IMR-90 (cell line): ENCODE results near the gene DEFB123. TPM values are rescaled to one million over a fixed set of nuclear protein-coding genes. Genes with fewer than 3 reads are reported as not detected.

Experiments used
- ATAC-seq: fragments of 200-7000 bp; cut with Tn5 transposase; 2 replicates; pipeline ENCODE4 v1.9.1; 2020; ENCODE audit warnings: low read depth, mild to moderate bottlenecking, moderate library complexity
- BruUV-seq: library from RNA; stranded (reverse); fragments of 400-500 nt; replicated peaks from 2 replicates; lab custom pipeline; 2021; lab: Mats Ljungman, UMichigan
- CTCF ChIA-PET: fragments of 300-600 bp; formaldehyde crosslinking; extraction: SDS; loops from one replicate; lab custom pipeline; 2021; ENCODE audit warnings: antibody characterized with exemption; lab: Yijun Ruan, JAX
- POLR2A ChIA-PET: fragments of 300-600 bp; sonication (Branson Sonifier 250); formaldehyde crosslinking; loops from one replicate; lab custom pipeline; 2022; ENCODE audit warnings: antibody characterized with exemption; ENCODE audit not compliant: unreplicated experiment; lab: Charles Lee
- DNase-seq: peaks from one replicate; pipeline ENCODE4 v3.0.0; 2013
- H2AFZ ChIP-seq: replicated peaks from 2 replicates; pipeline ENCODE3; 2013; ENCODE audit warnings: low read length, mild to moderate bottlenecking; ENCODE audit not compliant: poor library complexity
- H2AK5ac ChIP-seq: 2 replicates; pipeline ENCODE4 v1.6.1; 2013; ENCODE audit warnings: low read depth, low read length, inconsistent platforms
- H2AK9ac ChIP-seq: replicated peaks from 2 replicates; pipeline ENCODE3; 2013; ENCODE audit warnings: mild to moderate bottlenecking, low read depth, low read length, moderate library complexity; ENCODE audit not compliant: poor library complexity
- H2BK120ac ChIP-seq: 2 replicates; pipeline ENCODE4 v1.6.1; 2013; ENCODE audit warnings: low read depth, low read length, inconsistent platforms
- H2BK15ac ChIP-seq: 3 replicates; pipeline ENCODE4 v1.6.1; 2013; ENCODE audit warnings: low read depth, low read length, inconsistent platforms
- H2BK20ac ChIP-seq: 2 replicates; pipeline ENCODE4 v1.6.1; 2013; ENCODE audit warnings: low read depth, mild to moderate bottlenecking, inconsistent platforms, low read length, moderate library complexity
- H2BK5ac ChIP-seq: 2 replicates; pipeline ENCODE4 v1.6.1; 2013; ENCODE audit warnings: mild to moderate bottlenecking, low read depth, low read length, inconsistent platforms; ENCODE audit not compliant: poor library complexity, severe bottlenecking
- H3K14ac ChIP-seq: replicated peaks from 2 replicates; pipeline ENCODE4 v1.6.1; 2013; ENCODE audit warnings: low read depth, low read length, inconsistent platforms
- H3K18ac ChIP-seq: 2 replicates; pipeline ENCODE4 v1.6.1; 2013; ENCODE audit warnings: low read depth, low read length, control low read depth
- H3K23ac ChIP-seq: 2 replicates; pipeline ENCODE4 v1.6.1; 2013; ENCODE audit warnings: low read depth, low read length, inconsistent platforms
- H3K27ac ChIP-seq: 2 replicates; pipeline ENCODE4 v1.5.1; 2013; ENCODE audit warnings: mild to moderate bottlenecking, control low read depth, low read length; ENCODE audit not compliant: insufficient read depth
- H3K27me3 ChIP-seq: 2 replicates; pipeline ENCODE4 v1.6.1; 2013; ENCODE audit warnings: low read length; ENCODE audit not compliant: control insufficient read depth, insufficient read depth
- H3K36me3 ChIP-seq: 2 replicates; pipeline ENCODE4 v1.6.1; 2013; ENCODE audit warnings: low read length, mixed read lengths; ENCODE audit not compliant: control insufficient read depth, insufficient read depth
- H3K4ac ChIP-seq: 2 replicates; pipeline ENCODE4 v1.6.1; 2013; ENCODE audit warnings: low read depth, low read length, inconsistent platforms
- H3K4me1 ChIP-seq: 2 replicates; pipeline ENCODE4 v1.6.1; 2013; ENCODE audit warnings: low read length, mixed read lengths; ENCODE audit not compliant: control insufficient read depth, insufficient read depth
- H3K4me2 ChIP-seq: 2 replicates; pipeline ENCODE4 v1.6.1; 2013; ENCODE audit warnings: low read depth, mild to moderate bottlenecking, control low read depth, low read length, moderate library complexity
- H3K4me3 ChIP-seq: 2 replicates; pipeline ENCODE4 v1.5.1; 2013; ENCODE audit warnings: low read depth, mild to moderate bottlenecking, control low read depth, low read length, moderate library complexity; ENCODE audit not compliant: insufficient read depth
- H3K56ac ChIP-seq: 2 replicates; pipeline ENCODE4 v1.6.1; 2013; ENCODE audit warnings: low read length, inconsistent platforms; ENCODE audit not compliant: insufficient read depth; ENCODE audit errors: extremely low read depth
- H3K79me1 ChIP-seq, 2 experiments: 2 replicates each; pipeline ENCODE4 v1.6.1; 2013; ENCODE audit warnings: low read length in 2 of 2, inconsistent platforms in 1 of 2, low read depth in 1 of 2
- H3K9ac ChIP-seq: 2 replicates; pipeline ENCODE4 v1.6.1; 2013; ENCODE audit warnings: low read depth, low read length, control low read depth
- H3K9me1 ChIP-seq: 2 replicates; pipeline ENCODE4 v1.6.1; 2013; ENCODE audit warnings: low read length, inconsistent platforms; ENCODE audit not compliant: insufficient read depth
- H3K9me3 ChIP-seq: 2 replicates; pipeline ENCODE4 v1.6.1; 2013; ENCODE audit warnings: low read length; ENCODE audit not compliant: control insufficient read depth, insufficient read depth
- H4K20me1 ChIP-seq: 2 replicates; pipeline ENCODE4 v1.6.1; 2013; ENCODE audit warnings: low read length, inconsistent platforms; ENCODE audit not compliant: insufficient read depth
- H4K5ac ChIP-seq: 2 replicates; pipeline ENCODE4 v1.6.1; 2013; ENCODE audit warnings: mild to moderate bottlenecking, low read depth, low read length, control low read depth
- H4K8ac ChIP-seq, 2 experiments: 2 replicates each; pipeline ENCODE4 v1.6.1; 2013; ENCODE audit warnings: low read depth in 2 of 2, low read length in 2 of 2, control low read depth in 1 of 2, inconsistent platforms in 1 of 2
- H4K91ac ChIP-seq: 2 replicates; pipeline ENCODE4 v1.6.1; 2013; ENCODE audit warnings: low read depth, low read length, inconsistent platforms; ENCODE audit not compliant: insufficient read depth
- BHLHE40 ChIP-seq: fragments of 150-350 bp; IDR thresholded peaks from 2 replicates; pipeline ENCODE4 v1.6.1; 2016; ENCODE audit warnings: mild to moderate bottlenecking, low read depth, low read length
- CHD1 ChIP-seq: IDR thresholded peaks from 2 replicates; pipeline ENCODE4 v1.6.1; 2012; ENCODE audit warnings: low read depth, low read length, improper control_type of control experiment
- CTCF ChIP-seq: conservative IDR thresholded peaks from 2 replicates; pipeline ENCODE4 v1.5.1; 2012; ENCODE audit warnings: mild to moderate bottlenecking, low read depth, low read length, improper control_type of control experiment
- ELK1 ChIP-seq: fragments of 150-350 bp; IDR thresholded peaks from 2 replicates; pipeline ENCODE4 v1.6.1; 2016; ENCODE audit warnings: low read depth, mild to moderate bottlenecking, low read length, moderate library complexity, borderline replicate concordance
- FOS ChIP-seq: fragments of 150-350 bp; IDR thresholded peaks from 2 replicates; pipeline ENCODE4 v1.6.1; 2016; ENCODE audit warnings: low read depth, low read length
- MAFK ChIP-seq: IDR thresholded peaks from 2 replicates; pipeline ENCODE4 v1.6.1; 2012; ENCODE audit warnings: low read depth, low read length, improper control_type of control experiment
- MAZ ChIP-seq: IDR thresholded peaks from 2 replicates; pipeline ENCODE4 v1.6.1; 2012; ENCODE audit warnings: low read depth, mild to moderate bottlenecking, low read length, improper control_type of control experiment, moderate library complexity, borderline replicate concordance
- MXI1 ChIP-seq: IDR thresholded peaks from 2 replicates; pipeline ENCODE4 v1.6.1; 2012; ENCODE audit warnings: low read depth, mild to moderate bottlenecking, low read length, moderate library complexity, borderline replicate concordance
- NFE2L2 ChIP-seq: fragments of 150-350 bp; IDR thresholded peaks from 2 replicates; pipeline ENCODE4 v1.6.1; 2016; ENCODE audit warnings: low read depth, mild to moderate bottlenecking, low read length
- POLR2A ChIP-seq: IDR thresholded peaks from 2 replicates; pipeline ENCODE4 v1.6.1; 2012; ENCODE audit warnings: mild to moderate bottlenecking, low read depth, low read length
- RCOR1 ChIP-seq: IDR thresholded peaks from 2 replicates; pipeline ENCODE4 v1.6.1; 2012; ENCODE audit warnings: mild to moderate bottlenecking, low read length, improper control_type of control experiment; ENCODE audit not compliant: insufficient replicate concordance
- RFX5 ChIP-seq: IDR thresholded peaks from 2 replicates; pipeline ENCODE4 v1.8.0; 2012; ENCODE audit warnings: low read depth, mild to moderate bottlenecking, low read length, moderate library complexity
- SMC3 ChIP-seq: fragments of 150-350 bp; IDR thresholded peaks from 2 replicates; pipeline ENCODE4 v1.6.1; 2016; ENCODE audit warnings: low read depth, mild to moderate bottlenecking, antibody characterized with exemption, low read length, moderate library complexity
- USF2 ChIP-seq: fragments of 150-350 bp; IDR thresholded peaks from 2 replicates; pipeline ENCODE4 v1.6.1; 2017; ENCODE audit warnings: mild to moderate bottlenecking, antibody characterized with exemption, low read length, low read depth
- WGBS, 2 experiments: methylation state at CpG; one replicate each; pipeline versions ENCODE4 v1.1.5 to v1.1.7; 2013; ENCODE audit warnings: missing lambda C conversion rate in 2 of 2; ENCODE audit not compliant: insufficient read length in 1 of 2; ENCODE audit errors: extremely low coverage in 2 of 2; 5-methylcytosine and 5-hydroxymethylcytosine counted together
- dilution Hi-C: fragments of 300-500 bp; cut with HindIII; formaldehyde crosslinking; loops from one replicate; pipeline ENCODE4 v1.14.3; 2018; ENCODE audit warnings: low sequenced_read_pairs; ENCODE audit not compliant: unreplicated experiment
- in situ Hi-C: fragments of 300-500 bp; cut with MboI; formaldehyde crosslinking; loops from 3 replicates; pipeline ENCODE4 v1.14.3; 2019; ENCODE audit warnings: low sequenced_read_pairs, inconsistent platforms, mixed read lengths
- intact Hi-C: fragments of 100-400 bp; cut with micrococcal nuclease; formaldehyde crosslinking; loops from 2 replicates; pipeline ENCODE4 v1.10.0; 2022
- polyA plus RNA-seq, 3 experiments: library from polyadenylated mRNA; depleted of rRNA; stranded (reverse); fragments of >200 nt; gene quantifications; 2 replicates each; pipeline ENCODE4 v1.2.3, GENCODE V29; 2012; ENCODE audit warnings: low replicate concordance in 1 of 3
- total RNA-seq: library from RNA; depleted of rRNA; stranded (reverse); fragments of >200 nt; gene quantifications from 2 replicates; pipeline ENCODE4 v1.2.3, GENCODE V29; 2012

DEFB123 gene
- total and polyA plus RNA-seq, 2 of the 4 experiments (the other 2 are of a cell fraction): not detected

DNA sequence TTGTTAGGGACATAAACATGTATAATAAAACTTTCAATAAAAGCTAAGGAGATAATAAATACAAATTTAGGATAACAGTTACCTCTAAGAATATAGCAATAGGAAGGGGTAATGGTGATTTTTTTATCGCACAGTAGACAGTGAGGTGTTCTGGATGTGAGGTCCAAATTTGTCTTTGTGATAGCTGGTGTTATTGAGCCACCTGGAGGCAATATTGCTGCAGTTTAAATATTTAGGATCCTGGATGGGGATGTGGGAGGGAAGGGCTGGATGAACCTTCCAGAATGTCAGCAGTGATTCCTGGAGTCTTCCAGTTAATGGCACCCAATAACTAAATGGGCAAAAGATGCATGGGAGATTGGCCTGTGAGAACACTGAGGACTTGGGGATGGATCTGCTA is 13.9 kb downstream of the DEFB123 start:
- no peak overlapping the region for H3K4ac ChIP-seq
- no peak overlapping the region for H3K56ac ChIP-seq
- no peak overlapping the region for H3K18ac ChIP-seq
- no peak overlapping the region for H3K23ac ChIP-seq
- no CpG with 5 or more reads among the region's 1 CpG for WGBS, 2 experiments
- H4K8ac ChIP-seq: no peak overlapping the region
- TF ChIP-seq BHLHE40 (no peak), RFX5 (no peak), FOS (no peak), USF2 (no peak), ELK1 (no peak), NFE2L2 (no peak), POLR2A (no peak), MXI1 (no peak), CHD1 (no peak), MAFK (no peak), SMC3 (no peak), RCOR1 (no peak), MAZ (no peak), CTCF (no peak)
- H4K5ac ChIP-seq: no peak overlapping the region
- H3K9me1 ChIP-seq: no peaks in the 10 kb centered on the region
- H3K9me3 ChIP-seq: no peaks in the 10 kb centered on the region
- H4K91ac ChIP-seq: no peak overlapping the region
- H3K79me1 ChIP-seq: no peaks in the 10 kb centered on the region
- no peak for DNase-seq
- 0 out of 2 replicates have a peak, but pooled peaks cover 1% of the 10 kb centered on the region for H3K27me3 ChIP-seq
- no peaks in the 10 kb centered on the region for H3K4me1 ChIP-seq
- dilution Hi-C loops (no loop called here), intact Hi-C loops (no loop called here), in situ Hi-C loops (no loop called here)
- H4K20me1 ChIP-seq: no peaks in the 10 kb centered on the region
- H2AK5ac ChIP-seq: no peak overlapping the region
- no peak overlapping the region for H2AFZ ChIP-seq
- no peak overlapping the region for H3K4me2 ChIP-seq
- no peak overlapping the region for H3K14ac ChIP-seq
- H3K36me3 ChIP-seq: no peaks in the 10 kb centered on the region
- H2AK9ac ChIP-seq: no peak overlapping the region
- H3K4me3 ChIP-seq: no peak overlapping the region
- ChIA-PET POLR2A (no interaction called here), CTCF (no interaction called here)
- H2BK120ac ChIP-seq: no peak overlapping the region
- no peak overlapping the region for H3K27ac ChIP-seq
- BruUV-seq: no TSS peak
- no peak overlapping the region for H2BK20ac ChIP-seq
- no peak overlapping the region for H3K9ac ChIP-seq
- no peak for ATAC-seq
- H2BK5ac ChIP-seq: no peak overlapping the region
- H2BK15ac ChIP-seq: no peak overlapping the region
